Embryonic facial prominence (tissue), 1 donor: ENCODE results near the gene DENND2D.

Experiments
- DNase-seq: peaks from one replicate; pipeline ENCODE4 v3.0.0-alpha.2; 2016; ENCODE audit errors: extremely low spot score

DENND2D gene, protein sequence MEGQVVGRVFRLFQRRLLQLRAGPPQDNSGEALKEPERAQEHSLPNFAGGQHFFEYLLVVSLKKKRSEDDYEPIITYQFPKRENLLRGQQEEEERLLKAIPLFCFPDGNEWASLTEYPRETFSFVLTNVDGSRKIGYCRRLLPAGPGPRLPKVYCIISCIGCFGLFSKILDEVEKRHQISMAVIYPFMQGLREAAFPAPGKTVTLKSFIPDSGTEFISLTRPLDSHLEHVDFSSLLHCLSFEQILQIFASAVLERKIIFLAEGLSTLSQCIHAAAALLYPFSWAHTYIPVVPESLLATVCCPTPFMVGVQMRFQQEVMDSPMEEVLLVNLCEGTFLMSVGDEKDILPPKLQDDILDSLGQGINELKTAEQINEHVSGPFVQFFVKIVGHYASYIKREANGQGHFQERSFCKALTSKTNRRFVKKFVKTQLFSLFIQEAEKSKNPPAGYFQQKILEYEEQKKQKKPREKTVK

DNA sequence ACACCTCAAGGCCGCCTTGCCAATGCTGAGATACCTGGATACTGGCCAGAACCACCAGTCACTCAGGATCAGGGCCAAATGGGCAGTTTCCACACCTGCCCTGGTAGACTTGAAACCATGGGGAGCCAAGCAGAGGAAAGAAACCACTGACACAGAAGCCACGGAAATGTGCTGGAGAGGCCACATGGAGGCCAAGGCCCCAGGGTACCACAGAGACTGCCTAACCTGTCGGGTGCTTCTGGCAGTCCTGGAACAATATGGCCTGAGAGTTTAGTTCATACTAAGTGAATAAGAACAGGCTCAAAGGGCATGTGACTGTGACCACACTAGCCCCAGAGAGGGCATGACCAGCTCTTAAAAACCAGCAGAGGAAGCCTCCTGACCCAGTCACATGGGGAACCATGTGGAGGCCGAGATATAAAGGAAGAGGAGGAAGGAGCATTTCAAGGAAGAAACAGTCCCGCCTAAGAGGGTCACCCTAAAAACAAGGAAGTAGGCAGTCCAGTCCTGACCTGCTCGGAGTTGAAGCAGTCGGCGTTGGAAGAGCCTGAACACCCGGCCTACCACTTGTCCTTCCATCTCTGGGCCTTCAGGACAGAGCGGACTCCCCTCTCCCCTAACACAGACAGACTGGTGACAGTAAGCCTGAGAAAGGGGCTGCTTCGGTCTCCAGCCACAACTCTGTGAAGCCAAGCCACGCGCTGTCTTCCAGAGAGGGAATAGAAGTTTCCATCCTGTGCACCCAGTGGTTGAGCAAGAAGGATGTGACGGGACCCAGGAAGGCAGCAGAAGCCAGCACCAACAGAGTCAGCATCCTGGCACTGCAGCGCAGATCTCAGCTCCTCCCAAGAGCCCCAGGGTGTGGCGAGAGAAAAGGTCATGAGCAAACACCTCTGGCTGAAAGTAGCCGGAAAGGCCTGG lies at the start of gene DENND2D:
Gene DENND2D, minus strand, starts transcription at position 766 of the 921 bp plus-strand sequence. Its CDS starts 187 bp downstream, at position 579.
- DNase-seq = no peak

DNA sequence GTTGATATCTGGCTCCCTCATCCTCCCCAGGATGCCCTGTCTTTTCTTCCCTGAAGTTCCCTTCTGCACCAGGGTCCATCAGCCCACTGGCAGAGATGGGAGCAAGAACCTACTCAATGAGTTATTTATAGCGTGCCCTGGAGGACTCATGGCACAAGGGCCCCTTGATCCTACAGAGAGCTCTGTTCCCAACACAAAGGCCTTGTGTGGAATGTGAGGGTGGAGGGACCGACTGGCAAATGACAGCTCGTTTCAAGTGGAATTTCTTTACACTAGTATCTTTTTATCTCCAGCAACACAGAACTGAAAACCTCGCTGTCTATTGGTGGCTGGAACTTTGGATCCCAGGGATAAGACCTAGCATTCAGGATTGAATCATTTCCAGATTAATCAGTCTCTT lies 49.5 kb upstream of the DENND2D start:
- DNase-seq = no peak

DNA sequence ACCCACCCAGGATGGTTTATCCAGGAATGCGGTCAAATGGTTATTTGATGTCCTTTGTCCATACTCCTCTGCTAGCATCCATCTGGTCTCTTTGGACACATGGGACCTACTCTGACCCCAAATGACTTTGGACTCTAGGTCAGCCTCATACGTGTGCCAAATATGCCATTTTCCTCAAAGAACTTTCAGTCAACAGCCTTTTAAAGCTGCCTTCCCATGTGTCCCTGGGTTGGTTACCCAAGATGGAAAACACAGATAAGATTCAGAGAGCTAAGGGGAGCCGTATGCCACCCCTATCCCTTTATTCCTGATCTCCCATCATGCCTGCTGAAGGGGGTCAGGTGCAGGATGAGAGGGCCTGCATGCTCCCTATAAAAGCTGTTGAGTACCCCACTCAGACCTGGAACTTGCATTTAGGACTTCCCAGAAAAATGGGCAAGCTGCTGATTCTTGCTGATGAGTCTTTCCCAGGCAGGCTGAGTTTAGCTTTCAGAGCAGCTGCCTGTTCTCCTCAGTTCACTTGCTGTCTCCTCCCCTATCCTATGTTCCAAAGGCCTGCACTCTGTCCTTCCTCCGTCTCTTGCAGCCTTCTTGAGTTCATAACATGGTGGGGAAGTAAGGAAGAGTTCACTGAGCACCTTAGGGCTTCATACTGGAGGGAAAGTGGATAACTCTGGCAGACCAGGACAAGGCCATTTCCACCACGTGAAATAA lies 46.8 kb upstream of the DENND2D start:
- no peak for DNase-seq

DNA sequence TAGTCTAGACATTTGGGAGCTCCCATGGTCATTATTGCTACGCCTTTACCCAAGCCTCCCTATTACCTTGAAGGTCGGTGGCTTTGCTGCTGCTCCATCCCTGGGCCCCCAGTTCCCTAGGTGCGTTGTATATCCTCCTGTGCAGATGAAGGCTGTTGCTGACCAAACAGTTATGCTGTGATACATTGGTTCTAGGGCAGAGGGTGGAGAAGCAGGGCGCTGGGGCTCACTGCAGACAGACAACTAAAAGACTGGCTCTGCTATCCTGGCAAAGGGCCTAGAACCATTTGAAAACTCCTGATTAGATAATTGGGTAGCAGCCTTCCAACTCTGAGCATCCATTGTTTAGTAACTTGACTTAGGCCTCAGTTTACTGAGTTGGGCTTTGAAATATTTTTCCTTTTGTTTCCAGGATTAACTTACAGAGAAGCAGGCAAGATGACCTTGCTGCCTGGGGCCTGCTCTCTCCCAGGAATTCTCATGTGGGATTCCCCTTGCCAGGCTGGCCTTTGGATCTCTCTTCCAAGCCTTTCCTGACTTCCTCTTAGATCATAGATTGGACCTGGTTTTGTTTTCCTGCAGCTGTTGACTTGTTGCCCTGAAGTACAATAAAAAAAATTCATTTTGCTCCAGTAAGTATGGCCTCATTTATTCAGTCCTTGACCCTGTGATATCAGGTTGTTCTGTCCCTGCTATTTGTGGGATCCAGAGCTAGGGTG lies 42.5 kb upstream of the DENND2D start:
- no peak for DNase-seq

DNA sequence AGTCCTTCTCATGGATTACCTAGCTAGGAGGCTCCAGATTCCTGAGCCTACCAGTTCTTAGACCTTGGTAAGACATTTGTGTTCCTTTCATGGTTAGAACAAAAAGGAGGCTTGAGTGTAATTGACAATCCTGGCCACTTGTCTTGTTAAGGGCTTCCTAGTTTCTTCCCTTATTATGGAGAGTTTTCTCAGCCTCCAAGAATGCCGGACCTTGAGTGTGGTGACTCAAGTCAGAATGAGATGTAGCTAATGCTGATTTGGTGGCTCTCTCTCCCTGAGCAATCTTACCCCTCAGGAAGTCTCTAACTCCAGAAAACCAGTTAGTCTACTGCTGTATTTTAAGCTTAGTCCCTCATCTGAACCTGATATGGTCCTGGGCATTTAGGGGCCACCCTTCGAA lies 41.4 kb upstream of the DENND2D start:
- no peak for DNase-seq

DNA sequence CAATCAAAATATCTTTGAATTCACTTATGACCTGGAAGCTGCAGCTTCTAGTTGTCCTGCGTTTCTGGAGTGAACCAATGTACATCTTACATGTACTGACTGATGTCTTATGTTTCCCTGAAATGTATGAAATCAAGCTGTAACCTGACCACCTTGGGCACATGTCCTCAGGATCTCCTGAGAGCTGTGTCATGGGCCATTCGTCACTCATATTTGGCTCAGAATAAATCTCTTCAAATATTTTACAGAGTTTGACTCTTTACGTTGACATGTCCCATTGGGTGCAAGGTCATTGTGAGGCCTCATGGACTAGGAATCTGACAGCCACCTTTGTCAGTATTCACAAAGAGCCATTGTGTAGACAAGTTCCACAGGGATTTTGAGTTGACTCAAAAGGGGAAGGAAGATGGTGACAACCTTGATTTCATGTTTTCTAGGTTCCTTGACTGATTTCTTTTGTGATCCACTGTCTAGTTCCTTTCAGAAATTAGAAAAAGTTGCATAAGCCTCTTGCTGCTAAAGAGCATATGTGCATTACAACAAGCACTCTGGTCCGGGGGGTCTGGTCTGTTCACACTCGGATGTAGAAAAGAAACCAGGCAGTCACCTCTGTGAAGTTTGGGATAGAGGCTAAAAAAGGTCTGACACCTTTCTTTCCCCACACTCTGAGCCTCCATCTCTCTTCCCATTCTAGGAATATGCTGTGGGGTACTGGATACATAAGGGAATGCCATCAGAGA lies 37.8 kb upstream of the DENND2D start:
- no peak for DNase-seq

DNA sequence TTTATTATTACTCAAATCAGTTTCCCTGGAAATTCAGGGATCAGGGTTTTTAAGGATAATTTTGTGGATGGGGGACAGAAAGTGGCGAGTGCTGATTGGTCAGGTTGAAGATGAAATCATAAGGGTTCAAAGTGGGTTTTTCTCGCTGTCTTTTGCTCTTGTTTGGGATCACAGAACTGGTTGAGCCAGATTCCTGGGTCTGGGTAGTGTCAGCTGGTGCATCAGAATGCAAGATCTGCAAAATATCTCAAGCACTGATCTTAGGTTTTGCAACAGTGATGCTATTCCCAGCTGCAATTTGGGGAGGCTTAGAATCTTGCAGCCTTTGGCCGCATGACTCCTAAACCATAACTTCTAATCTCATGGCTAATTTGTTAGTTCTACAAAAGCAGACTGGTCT lies 36.4 kb upstream of the DENND2D start:
- DNase-seq = no peak

DNA sequence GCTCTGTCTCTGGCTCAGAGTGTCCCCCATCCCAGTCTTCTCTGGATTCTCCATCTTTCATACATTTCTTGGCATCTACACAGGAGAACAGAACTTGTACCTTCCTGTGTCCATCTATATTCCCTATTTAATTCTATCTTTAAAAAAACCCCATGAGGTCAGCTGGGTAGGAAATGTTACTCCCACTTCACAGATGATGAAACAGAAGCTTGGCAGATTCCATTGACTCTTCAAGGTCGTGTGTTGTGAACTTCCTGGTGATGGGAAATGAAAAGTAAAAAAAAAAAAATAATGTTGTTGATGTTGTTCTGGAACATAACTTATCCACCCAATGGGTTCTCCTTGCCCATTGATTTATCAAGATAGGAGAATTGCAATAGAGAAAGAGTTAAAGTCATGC lies 35.9 kb upstream of the DENND2D start:
- no peak for DNase-seq

DNA sequence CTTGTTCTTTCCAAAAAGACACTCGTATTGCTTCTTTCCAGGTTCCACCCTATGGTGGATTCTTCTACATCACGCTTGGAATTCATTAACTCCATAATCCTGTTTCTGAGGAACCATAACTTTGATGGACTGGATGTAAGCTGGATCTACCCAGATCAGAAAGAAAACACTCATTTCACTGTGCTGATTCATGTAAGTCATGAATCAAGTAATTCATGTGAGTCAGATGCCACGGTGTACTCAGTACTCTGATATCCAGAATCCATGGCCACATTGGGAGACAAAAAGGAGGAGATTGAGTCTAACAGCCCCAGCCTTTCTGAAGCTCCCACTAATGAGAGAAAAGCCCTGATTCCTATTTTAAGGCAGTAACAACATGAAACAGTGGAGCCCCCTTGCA lies 34.4 kb upstream of the DENND2D start:
- DNase-seq = no peak

DNA sequence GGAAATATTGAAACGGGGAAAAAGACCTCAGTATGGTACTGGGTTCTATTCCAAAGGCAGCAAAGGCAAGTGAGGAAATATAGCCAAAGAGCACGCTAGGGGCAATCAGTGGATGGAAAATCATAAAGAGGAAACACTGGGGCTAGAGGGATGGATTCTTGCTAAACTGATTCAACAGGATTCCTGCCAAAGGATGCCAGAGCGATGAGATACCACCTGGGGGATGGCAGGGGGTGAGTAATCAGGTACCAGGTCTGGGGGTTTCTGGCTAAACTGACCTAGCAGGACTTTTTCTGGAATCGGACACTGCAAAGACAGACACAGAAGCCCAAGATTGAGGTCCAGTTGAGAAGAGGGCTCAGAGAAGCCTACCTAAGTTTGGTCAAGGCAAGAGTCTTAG lies 33.8 kb upstream of the DENND2D start:
- DNase-seq = no peak

DNA sequence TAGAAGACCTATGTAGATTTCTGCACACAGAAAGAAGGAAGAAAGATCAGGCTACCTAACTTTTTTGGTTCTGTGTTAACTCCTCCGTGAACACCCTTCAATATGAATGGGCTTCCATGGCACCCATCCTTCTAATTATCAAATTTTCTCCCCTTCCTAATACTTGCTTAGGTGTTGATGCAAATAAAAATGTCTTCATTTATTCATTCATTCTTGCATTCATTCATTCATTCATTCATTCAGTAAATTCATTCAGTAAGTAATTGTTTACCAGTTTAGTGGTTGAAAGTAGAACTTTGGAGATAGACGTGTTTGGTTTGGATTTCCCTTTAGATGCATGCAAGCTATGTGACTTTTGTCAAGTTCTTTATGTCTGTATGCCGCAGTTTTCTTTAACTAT lies 31.7 kb upstream of the DENND2D start:
- DNase-seq = no peak

DNA sequence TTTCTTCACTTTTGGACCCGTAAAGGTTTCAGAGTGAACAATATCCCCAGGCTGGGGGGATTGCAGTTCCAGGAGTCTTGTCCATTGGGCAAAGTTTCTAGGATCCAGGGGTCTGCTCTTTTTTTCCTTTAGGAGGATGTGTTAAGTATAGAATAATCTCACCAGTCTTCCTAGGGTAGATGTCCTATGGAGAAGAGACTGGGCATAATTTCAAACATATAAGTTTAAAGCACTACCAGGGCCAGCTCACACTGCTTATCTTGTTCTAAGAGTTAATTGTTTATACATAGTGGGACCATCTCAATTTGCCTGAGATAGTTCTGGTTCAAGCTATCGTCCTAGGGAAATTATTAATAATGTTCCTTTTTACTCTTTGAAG lies 28.3 kb upstream of the DENND2D start:
- DNase-seq = no peak

DNA sequence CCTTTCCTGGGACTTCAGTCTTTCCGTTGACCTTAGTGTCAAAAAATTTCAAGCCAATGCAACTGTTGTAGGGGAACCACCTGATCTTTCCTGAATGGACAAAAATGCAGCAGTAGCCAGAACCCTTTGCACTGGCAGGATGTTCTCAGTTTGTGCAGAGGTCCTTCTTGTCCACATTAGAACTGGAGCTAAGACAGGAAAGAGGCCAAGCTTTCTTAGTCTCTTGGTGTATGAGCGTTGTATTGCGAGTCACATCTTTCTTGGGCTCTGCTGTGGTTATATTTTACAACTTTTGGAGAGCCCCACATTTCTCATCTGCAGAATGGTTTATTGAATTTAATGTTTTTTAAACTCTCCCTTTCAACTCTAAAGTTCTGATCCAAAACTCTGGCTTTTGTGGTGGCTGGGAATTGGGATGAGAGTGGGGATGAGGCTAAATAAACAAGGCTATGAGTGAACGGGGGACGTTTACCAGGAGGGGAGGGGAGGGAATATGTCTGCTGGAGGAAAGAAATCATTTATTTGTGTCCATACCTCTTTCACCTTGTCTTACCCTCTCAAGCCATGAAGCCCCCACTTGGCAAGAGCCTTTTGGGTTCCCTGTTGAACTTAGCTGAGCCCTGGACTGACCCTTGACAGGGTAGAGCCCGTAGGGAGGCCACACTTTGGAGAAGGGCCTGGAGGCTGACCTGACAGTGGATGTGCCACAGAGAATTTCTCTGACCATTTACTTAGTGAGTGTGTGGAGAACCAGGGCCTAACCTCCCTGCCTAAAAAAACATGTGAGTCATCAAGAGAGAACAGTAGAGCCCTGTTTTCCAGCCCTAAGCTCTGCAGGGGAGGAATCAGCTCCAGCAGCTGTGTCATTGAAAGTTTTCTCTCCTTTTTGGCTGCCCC lies 27.7 kb upstream of the DENND2D start:
- no peak for DNase-seq

DNA sequence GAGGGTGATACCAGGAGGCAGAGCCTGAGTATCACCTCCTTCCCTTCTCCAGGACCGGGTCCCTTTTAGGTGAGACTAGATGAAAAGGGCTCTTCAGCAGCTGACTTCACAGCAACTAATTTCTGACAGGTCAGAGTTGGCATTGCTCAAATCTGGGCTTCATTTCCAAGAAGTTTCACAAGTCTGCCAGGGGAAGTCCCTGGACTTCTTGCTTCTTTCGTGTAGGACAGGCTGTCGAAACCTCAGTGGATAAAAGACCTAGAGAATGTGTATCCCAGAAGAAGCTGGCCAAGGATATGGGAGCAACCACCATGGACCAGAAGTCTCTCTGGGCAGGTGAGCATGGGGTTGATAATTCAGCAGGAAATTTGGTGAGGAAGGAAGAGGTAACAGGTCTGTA lies 27.0 kb upstream of the DENND2D start, which contains the start of gene CHI3L2:
Gene CHI3L2, plus strand, starts transcription at position 280 of the 400 bp plus-strand sequence. Its CDS starts 17 bp downstream, at position 297.
- DNase-seq = no peak

DNA sequence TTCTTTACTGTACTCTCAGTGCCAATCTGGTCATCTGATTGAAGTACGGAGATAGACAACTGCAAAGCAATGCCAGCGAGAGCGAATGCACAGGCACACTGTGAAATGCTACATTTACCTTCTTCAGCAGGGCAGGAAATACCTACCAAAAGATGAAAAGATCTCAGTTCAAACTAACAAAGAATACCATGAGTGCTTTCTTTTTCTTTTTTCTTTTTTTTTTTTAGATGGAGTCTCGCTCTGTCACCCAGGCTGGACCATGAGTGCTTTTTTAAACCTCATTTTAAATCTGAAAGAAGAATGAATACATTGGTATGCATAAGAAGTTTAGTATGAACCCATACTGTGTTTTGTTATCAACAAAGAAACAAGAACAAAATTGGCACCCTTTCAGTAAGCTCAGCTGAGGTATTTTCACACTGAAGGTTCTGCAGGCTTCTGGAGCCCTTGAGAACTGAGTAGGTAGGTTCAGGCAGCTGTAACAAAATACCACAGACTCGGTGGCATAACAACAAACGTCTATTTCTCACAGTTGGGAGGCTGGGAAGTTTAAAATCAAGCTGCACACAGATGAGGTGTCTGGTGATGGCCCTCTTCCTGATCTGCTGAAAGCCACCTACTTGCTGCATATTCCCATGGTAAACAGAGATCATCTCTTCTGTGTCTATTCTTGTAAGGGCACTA lies 25.4 kb upstream of the DENND2D start:
- no peak for DNase-seq

DNA sequence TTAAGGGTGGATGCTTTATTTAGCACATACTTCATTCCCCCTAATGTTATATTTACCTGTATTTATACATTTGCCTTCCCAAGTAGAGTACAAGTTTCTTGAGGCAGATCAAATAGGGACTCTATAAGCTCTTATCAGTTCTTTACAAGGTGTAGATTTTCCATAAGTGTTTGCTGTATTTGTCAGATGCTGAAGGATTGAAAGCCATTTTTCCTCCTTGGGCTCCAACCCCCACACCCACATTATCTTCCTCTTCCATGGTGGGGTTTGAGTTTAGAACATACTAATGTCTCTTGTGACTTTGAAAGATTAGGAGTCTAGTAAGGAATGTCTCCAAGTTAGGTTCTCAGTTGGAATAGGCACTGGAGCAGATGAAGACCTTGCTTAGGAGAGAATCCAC lies 24.6 kb upstream of the DENND2D start:
- DNase-seq = no peak

DNA sequence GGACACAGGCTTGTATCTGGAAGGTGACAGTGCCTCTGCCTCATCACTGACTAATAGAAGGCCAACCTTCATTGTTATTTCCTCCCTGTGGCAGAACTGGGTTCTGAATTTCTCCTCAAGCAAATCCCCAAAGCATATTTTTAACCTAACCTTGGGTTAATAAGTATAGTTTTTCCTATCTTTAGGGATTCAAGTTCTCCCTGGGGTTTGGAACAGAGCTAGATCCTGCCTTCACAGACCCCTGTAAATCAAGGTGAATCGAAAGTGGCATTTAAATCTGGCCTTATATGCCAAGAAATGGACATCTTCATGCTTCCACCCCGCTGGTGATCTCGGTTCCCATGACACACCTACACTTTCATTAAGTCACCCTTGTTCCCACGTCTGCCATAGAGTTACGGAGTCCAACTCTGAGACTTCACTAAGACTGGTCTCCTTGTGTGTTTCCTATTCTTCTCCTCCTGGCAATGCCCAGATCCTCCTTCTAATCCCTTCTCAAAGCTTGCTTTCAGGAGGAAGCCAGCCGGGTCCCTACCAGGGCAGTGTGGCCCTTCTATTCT lies 22.8 kb upstream of the DENND2D start:
- DNase-seq = no peak

DNA sequence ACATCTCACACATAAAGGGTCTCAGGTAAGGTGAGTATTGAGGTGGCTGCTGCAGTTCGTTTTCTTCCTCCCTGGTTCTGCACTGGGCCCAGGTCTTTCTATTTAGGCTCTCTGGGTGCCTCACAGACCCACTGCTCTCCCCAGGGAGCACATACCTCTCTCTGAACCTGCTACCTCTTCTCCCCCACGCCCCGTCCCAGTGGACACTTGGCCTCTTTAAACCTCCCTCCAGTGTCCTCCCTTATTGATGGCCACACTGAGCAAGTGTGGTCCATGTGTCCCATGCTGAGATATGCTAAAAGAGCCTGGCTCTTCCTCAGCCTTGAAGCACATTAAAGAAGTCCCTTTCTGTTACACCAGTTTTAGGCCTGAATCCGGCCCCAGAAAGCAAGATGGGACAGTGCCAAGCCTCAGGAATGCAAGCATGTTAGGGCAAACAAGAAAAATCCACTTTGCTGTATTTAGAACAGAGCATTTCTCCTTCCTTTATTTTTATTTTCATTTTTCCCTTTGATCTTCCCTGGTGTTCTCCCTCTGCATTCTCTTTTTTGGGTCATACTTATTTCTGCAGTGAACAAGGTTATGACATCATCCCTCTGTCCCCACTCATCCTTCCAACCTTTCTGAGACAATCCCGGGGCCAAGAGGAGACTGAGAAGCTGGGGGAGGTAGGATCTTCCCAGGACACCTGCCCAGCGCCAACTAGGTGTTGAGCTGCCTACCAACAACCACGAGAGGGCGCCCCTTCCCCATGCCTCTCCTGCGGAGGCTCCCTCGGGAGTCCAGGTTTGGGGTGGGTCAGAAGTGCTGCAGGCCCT lies 22.1 kb upstream of the DENND2D start:
- no peak for DNase-seq
